GM10847 (cell line): ENCODE measurements around the gene RXRA.

ENCODE experiments used
- POLR2A ChIP-seq: IDR thresholded peaks from 2 replicates; pipeline ENCODE4 v1.6.1; 2011; ENCODE audit not compliant: insufficient read length; ENCODE audit errors: extremely low read depth

RXRA gene

GRCh38 chr9:134371731-134372130 lies 45.5 kb downstream of the RXRA start:
- TF ChIP-seq POLR2A, result no peak

- TF ChIP-seq POLR2A, result no peak
Measured at GRCh38 chr9:134372581-134373267, 46.5 kb downstream of the RXRA start.

GRCh38 chr9:134373269-134373668 lies 47.0 kb downstream of the RXRA start:
- no peak for TF ChIP-seq POLR2A

- TF ChIP-seq POLR2A, result no peak
Measured at GRCh38 chr9:134373953-134374300, 47.7 kb downstream of the RXRA start.

- TF ChIP-seq POLR2A, result no peak
Measured at GRCh38 chr9:134374301-134375010, 48.2 kb downstream of the RXRA start.

GRCh38 chr9:134375011-134375390 lies 48.7 kb downstream of the RXRA start:
- TF ChIP-seq POLR2A, result no peak

GRCh38 chr9:134375430-134376385 lies 49.5 kb downstream of the RXRA start:
- no peak for TF ChIP-seq POLR2A

GRCh38 chr9:134376386-134377142 lies 50.3 kb downstream of the RXRA start:
- TF ChIP-seq POLR2A, result no peak

GRCh38 chr9:134377143-134377484 lies 50.9 kb downstream of the RXRA start:
- TF ChIP-seq POLR2A, result no peak

GRCh38 chr9:134377976-134378375 lies 51.7 kb downstream of the RXRA start:
- no peak for TF ChIP-seq POLR2A

GRCh38 chr9:134378901-134379338 lies 52.7 kb downstream of the RXRA start:
- no peak for TF ChIP-seq POLR2A

GRCh38 chr9:134379831-134380365 lies 53.6 kb downstream of the RXRA start:
- no peak for TF ChIP-seq POLR2A

- no peak for TF ChIP-seq POLR2A
Measured at GRCh38 chr9:134380542-134381271, 54.5 kb downstream of the RXRA start.

- no peak for TF ChIP-seq POLR2A
Measured at GRCh38 chr9:134381272-134381661, 55.0 kb downstream of the RXRA start.
